Naive thymus-derived CD4-positive, alpha-beta T cell (primary cell): ENCODE results near the gene CADM1. TPM values are rescaled to one million over a fixed set of nuclear protein-coding genes. Genes with fewer than 3 reads are reported as not detected.

Experiments used
- ATAC-seq: fragments of 150-1000 bp; cut with Tn5 transposase; 2 replicates; pipeline ENCODE4 v1.10.0; 2021; ENCODE audit warnings: mild to moderate bottlenecking, moderate library complexity
- CTCF ChIA-PET: fragments of 350-600 bp; sonication (Branson Sonifier 250); formaldehyde crosslinking; loops from one replicate; lab custom pipeline; 2021; ENCODE audit warnings: antibody characterized with exemption; lab: Charles Lee
- POLR2A ChIA-PET: fragments of 350-600 bp; sonication (Branson Sonifier 250); formaldehyde crosslinking; loops from one replicate; lab custom pipeline; 2021; ENCODE audit warnings: antibody characterized with exemption, inconsistent platforms; lab: Charles Lee
- DNase-seq, 9 donors: peaks; one replicate each; pipeline versions ENCODE4 v3.0.0 to v3.0.0-alpha.2; 2020 to 2022; ENCODE audit warnings: mixed read lengths in 1 of 9
- H3K27ac ChIP-seq: one replicate; pipeline ENCODE4 v1.7.0; 2013; ENCODE audit warnings: mild to moderate bottlenecking, low read depth, low read length, moderate library complexity
- H3K27me3 ChIP-seq, 2 donors: one replicate each; pipeline ENCODE4 v1.7.0; 2013; ENCODE audit warnings: low read length in 2 of 2, mild to moderate bottlenecking in 2 of 2, moderate library complexity in 2 of 2; ENCODE audit not compliant: control insufficient read depth in 2 of 2, insufficient read depth in 2 of 2
- H3K36me3 ChIP-seq, 3 experiments: 1 replicate in 2 of 3; 2 replicates in 1 of 3; pipeline ENCODE4 v1.7.0; 2013; ENCODE audit warnings: low read length in 3 of 3, mild to moderate bottlenecking in 3 of 3, moderate library complexity in 1 of 3; ENCODE audit not compliant: insufficient read depth in 3 of 3, control insufficient read depth in 2 of 3
- H3K4me1 ChIP-seq, 2 donors: one replicate each; pipeline ENCODE4 v1.7.0; 2013; ENCODE audit warnings: low read length in 2 of 2, mild to moderate bottlenecking in 2 of 2, moderate library complexity in 1 of 2; ENCODE audit not compliant: control insufficient read depth in 2 of 2, insufficient read depth in 2 of 2
- H3K4me3 ChIP-seq: 2 replicates; pipeline ENCODE4 v1.7.0; 2013; ENCODE audit warnings: mild to moderate bottlenecking, low read length
- H3K9me3 ChIP-seq, 3 experiments: 1 replicate in 2 of 3; 2 replicates in 1 of 3; pipeline ENCODE4 v1.7.0; 2013; ENCODE audit warnings: low read length in 3 of 3; ENCODE audit not compliant: control insufficient read depth in 2 of 3
- H3K27ac Mint-ChIP-seq, 9 donors: one replicate each; pipeline ENCODE4 v1.8.0; 2020 to 2022; ENCODE audit warnings: mixed read lengths in 9 of 9, mild to moderate bottlenecking in 8 of 9, moderate library complexity in 5 of 9, inconsistent platforms in 2 of 9
- H3K27me3 Mint-ChIP-seq, 5 donors: one replicate each; pipeline ENCODE4 v1.8.0; 2021 to 2022; ENCODE audit warnings: mixed read lengths in 5 of 5, mild to moderate bottlenecking in 1 of 5
- H3K36me3 Mint-ChIP-seq, 5 donors: one replicate each; pipeline ENCODE4 v1.8.0; 2020 to 2022; ENCODE audit warnings: mixed read lengths in 5 of 5, mild to moderate bottlenecking in 3 of 5, inconsistent platforms in 1 of 5
- H3K4me1 Mint-ChIP-seq, 7 donors: one replicate each; pipeline ENCODE4 v1.8.0; 2020 to 2022; ENCODE audit warnings: mixed read lengths in 7 of 7, mild to moderate bottlenecking in 3 of 7, inconsistent platforms in 1 of 7
- H3K4me3 Mint-ChIP-seq, 10 donors: one replicate each; pipeline ENCODE4 v1.8.0; 2020 to 2022; ENCODE audit warnings: mild to moderate bottlenecking in 10 of 10, mixed read lengths in 10 of 10, moderate library complexity in 6 of 10, inconsistent platforms in 2 of 10
- H3K9me3 Mint-ChIP-seq, 11 donors: one replicate each; pipeline ENCODE4 v1.8.0; 2020 to 2022; ENCODE audit warnings: mixed read lengths in 11 of 11, mild to moderate bottlenecking in 4 of 11, inconsistent platforms in 1 of 11, moderate library complexity in 1 of 11
- intact Hi-C, 2 donors: fragments of 100-400 bp; cut with micrococcal nuclease; formaldehyde crosslinking; loops; one replicate each; pipeline ENCODE4 v1.15.1; 2023
- polyA plus RNA-seq, 2 donors: library from polyadenylated mRNA; unstranded; fragments of 300-500 nt; fragmentation: Illumina TruSeq; gene quantifications; one replicate each; pipeline ENCODE4 v1.2.3, GENCODE V29; 2021
- total RNA-seq, 6 experiments: library from RNA in 5 of 6; stranded (reverse) in 5 of 6; gene quantifications; 1 replicate in 5 of 6; 2 replicates in 1 of 6; pipeline ENCODE4 v1.2.3 and lab custom pipeline; 2021 to 2026

The CADM1 gene
- total and polyA plus RNA-seq, 7 experiments from 2014 or later: 0.29 to 2.7 (median 0.69) TPM

DNA sequence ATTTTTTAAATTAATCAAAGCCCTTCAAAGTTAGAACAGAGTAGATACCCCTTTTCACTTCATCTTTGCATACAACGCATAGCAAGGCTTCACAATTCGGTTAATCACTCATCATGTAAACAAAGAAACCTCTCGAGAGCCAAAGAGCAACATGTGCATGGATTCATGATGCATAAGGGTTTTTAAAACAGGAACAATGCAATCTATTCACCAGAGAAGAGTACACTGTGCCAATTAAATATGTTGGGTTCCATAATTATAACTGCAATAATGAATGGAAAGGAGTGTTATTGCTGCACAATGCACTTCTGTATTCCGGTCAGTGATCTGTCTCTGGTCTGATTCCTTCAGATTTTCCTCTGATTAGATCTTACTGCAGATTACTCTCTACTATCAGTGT lies 45.3 kb downstream of the CADM1 start:
- ChIA-PET CTCF (no interaction called here), POLR2A (no interaction called here)
- H3K4me3 ChIP-seq: no peak overlapping the region
- H3K36me3 Mint-ChIP-seq: no peaks in the 10 kb centered on the region
- H3K27ac Mint-ChIP-seq: no peak overlapping the region
- ATAC-seq: no peak
- peaks cover 0 to 26% (median 9%) of the 10 kb centered on the region in 5 donors for H3K27me3 Mint-ChIP-seq
- no peaks in the 10 kb centered on the region for H3K27me3 ChIP-seq
- H3K27ac ChIP-seq: no peak overlapping the region
- no peaks in the 10 kb centered on the region for H3K36me3 ChIP-seq
- H3K9me3 Mint-ChIP-seq: peaks cover 0 to 1% (median 0%) of the 10 kb centered on the region in 11 donors
- intact Hi-C loops: no loop called here
- no peak for DNase-seq
- H3K4me3 Mint-ChIP-seq: no peak overlapping the region
- no peaks in the 10 kb centered on the region for H3K9me3 ChIP-seq
- H3K4me1 ChIP-seq: no peaks in the 10 kb centered on the region
- no peaks in the 10 kb centered on the region for H3K4me1 Mint-ChIP-seq

DNA sequence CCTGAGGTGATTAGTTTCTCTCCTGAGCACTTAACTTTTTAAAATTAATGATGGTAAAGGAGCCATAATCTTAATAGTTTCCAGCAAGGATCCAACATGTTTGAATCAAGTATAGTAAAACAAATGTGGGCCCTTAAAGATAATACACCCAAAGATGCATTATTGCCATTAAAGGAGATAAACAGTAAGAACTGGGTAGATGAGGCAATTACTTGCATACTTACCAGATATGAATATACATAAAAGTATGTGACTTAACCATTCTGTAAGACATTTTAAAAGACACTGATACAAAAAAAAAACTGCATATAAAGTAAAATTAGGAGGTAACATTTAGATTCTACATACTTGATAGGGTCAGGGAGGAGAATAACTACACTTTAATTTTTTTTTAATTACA lies 48.2 kb downstream of the CADM1 start:
- POLR2A ChIA-PET: no interaction called here
- intact Hi-C loops: no loop called here
- no peak overlapping the region for H3K4me3 ChIP-seq
- no peaks in the 10 kb centered on the region for H3K27me3 ChIP-seq
- Mint-ChIP-seq H3K4me1 (no peaks in the 10 kb centered on the region), H3K4me3 (no peak overlapping the region), H3K27me3 (peaks cover 0 to 19% (median 10%) of the 10 kb centered on the region in 5 donors), H3K9me3 (peaks cover 0 to 1% (median 0%) of the 10 kb centered on the region in 11 donors), H3K36me3 (no peaks in the 10 kb centered on the region), H3K27ac (no peak overlapping the region)
- CTCF ChIA-PET: no interaction called here
- H3K36me3 ChIP-seq: no peaks in the 10 kb centered on the region
- no peaks in the 10 kb centered on the region for H3K4me1 ChIP-seq
- no peak overlapping the region for H3K27ac ChIP-seq
- H3K9me3 ChIP-seq: no peaks in the 10 kb centered on the region
- no peak for ATAC-seq
- no peak for DNase-seq

DNA sequence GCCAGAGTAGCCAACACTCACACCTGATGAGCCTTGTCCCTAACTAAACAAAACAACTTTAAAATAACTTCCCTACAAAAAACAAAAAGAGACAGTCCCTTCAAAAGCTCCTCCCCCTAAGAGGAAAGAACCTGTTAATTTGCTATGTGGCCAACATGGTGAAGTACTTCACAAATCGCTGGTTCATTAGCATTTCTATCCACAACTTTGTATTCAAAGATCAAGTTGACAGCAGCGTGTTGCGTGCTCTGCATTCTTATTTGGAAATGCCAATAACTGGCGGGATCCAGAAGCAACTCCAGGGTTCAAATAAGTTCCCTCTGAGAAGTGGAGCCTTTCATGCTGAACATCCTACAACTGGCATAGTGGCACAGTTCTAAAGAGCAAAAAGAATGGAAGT lies 48.6 kb downstream of the CADM1 start:
- DNase-seq: no peak
- H3K9me3 Mint-ChIP-seq: peaks cover 0 to 1% (median 0%) of the 10 kb centered on the region in 11 donors
- Histone ChIP-seq H3K27ac (no peak overlapping the region), H3K36me3 (no peaks in the 10 kb centered on the region), H3K9me3 (no peaks in the 10 kb centered on the region), H3K4me3 (no peak overlapping the region), H3K4me1 (no peaks in the 10 kb centered on the region), H3K27me3 (no peaks in the 10 kb centered on the region)
- no peak overlapping the region for H3K27ac Mint-ChIP-seq
- H3K27me3 Mint-ChIP-seq: peaks cover 0 to 19% (median 10%) of the 10 kb centered on the region in 5 donors
- ATAC-seq: no peak
- intact Hi-C loops: no loop called here
- no peaks in the 10 kb centered on the region for H3K36me3 Mint-ChIP-seq
- H3K4me1 Mint-ChIP-seq: no peaks in the 10 kb centered on the region
- ChIA-PET CTCF (no interaction called here), POLR2A (no interaction called here)
- no peak overlapping the region for H3K4me3 Mint-ChIP-seq

DNA sequence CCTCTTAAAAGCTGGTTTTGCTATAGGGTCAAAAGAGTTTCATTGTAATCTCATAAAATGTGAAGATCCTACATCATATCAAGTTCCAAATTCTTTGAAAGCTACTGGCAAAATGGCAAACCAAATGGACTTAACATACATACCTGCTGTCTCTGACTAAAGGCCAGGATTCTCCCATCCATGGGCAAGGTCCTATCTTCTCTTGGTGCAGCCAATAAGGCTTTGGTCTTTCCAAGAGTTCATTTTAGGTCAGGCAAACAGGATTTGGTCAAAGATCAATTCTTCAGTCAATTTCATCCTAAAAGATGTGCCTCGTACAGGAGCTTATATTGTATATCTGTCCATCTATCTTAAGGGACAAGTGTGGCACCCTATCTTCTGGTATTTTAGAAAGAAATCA lies 49.7 kb downstream of the CADM1 start:
- Histone ChIP-seq H3K4me3 (no peak overlapping the region), H3K27ac (no peak overlapping the region), H3K4me1 (no peaks in the 10 kb centered on the region), H3K36me3 (no peaks in the 10 kb centered on the region), H3K9me3 (no peaks in the 10 kb centered on the region), H3K27me3 (no peaks in the 10 kb centered on the region)
- ChIA-PET CTCF (no interaction called here), POLR2A (no interaction called here)
- H3K36me3 Mint-ChIP-seq: no peaks in the 10 kb centered on the region
- ATAC-seq: no peak
- H3K27me3 Mint-ChIP-seq: peaks cover 0 to 17% (median 5%) of the 10 kb centered on the region in 5 donors
- H3K27ac Mint-ChIP-seq: no peak overlapping the region
- H3K4me3 Mint-ChIP-seq: no peak overlapping the region
- no peak for DNase-seq
- H3K4me1 Mint-ChIP-seq: no peaks in the 10 kb centered on the region
- intact Hi-C loops: no loop called here
- peaks cover 0 to 9% (median 1%) of the 10 kb centered on the region in 11 donors for H3K9me3 Mint-ChIP-seq

DNA sequence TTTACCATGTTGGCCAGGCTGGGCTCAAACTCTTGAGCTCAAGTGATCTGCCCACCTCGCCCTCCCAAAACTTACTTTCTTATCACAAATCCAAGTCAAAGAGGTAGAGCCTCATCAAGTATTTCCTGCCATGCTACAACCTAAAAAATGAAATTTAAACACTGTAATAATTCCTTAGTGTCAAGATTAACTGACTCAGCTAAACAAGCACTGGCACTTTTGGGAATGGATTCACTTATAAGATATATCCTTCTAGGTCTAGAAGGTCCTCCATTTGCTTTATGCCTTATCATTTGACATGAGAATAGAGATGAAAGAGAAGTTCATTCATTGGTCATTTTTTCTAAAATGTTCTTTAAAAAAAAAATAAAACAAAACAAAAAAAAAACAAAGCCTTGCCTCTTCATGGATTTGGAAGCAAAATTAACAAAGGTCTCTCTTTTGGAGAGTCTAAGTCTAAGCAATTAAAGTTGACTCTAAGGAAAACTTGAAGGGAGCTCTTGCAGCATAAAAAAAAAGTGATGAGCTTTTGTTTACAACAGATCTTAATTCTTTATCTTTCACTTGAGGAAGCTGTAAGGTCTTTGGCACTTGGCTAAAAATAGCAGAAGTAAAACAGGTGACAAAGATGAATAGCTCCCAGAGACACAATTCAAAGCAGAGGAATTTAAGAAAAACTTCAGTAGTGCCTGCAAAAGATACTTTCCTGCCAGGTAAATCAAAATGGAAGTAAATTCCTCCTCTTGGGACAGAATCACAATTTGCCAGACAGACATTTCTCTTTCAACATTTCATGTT lies 50.3 kb downstream of the CADM1 start:
- no peak for ATAC-seq
- H3K4me3 Mint-ChIP-seq: no peak overlapping the region
- no peak overlapping the region for H3K27ac Mint-ChIP-seq
- H3K36me3 ChIP-seq: no peaks in the 10 kb centered on the region
- intact Hi-C loops: no loop called here
- peaks cover 0 to 15% (median 6%) of the 10 kb centered on the region in 11 donors for H3K9me3 Mint-ChIP-seq
- no peaks in the 10 kb centered on the region for H3K27me3 ChIP-seq
- no peaks in the 10 kb centered on the region for H3K36me3 Mint-ChIP-seq
- H3K27ac ChIP-seq: no peak overlapping the region
- H3K4me3 ChIP-seq: no peak overlapping the region
- H3K9me3 ChIP-seq: no peaks in the 10 kb centered on the region
- ChIA-PET CTCF (no interaction called here), POLR2A (no interaction called here)
- no peak for DNase-seq
- H3K4me1 Mint-ChIP-seq: no peaks in the 10 kb centered on the region
- no peaks in the 10 kb centered on the region for H3K4me1 ChIP-seq
- H3K27me3 Mint-ChIP-seq: peaks cover 0 to 13% (median 5%) of the 10 kb centered on the region in 5 donors

DNA sequence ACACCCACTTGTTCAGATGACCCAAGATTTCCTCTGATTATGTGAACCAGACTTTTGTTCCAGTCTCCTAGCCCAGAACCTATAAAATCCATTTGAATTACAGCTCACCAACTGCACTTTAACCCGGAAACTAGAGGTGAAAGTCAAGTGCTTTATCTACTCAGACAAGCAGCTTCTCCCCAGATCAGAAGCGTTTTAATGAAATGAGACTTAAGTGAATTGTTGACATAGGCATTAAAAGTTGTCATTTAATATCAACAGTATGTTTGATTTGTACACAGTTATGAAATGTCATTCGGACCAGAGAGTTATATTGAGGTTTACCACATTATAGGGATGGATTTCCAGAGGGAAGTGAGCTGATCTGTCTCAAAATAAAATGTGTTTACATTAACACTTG lies 52.0 kb downstream of the CADM1 start:
- H3K27ac Mint-ChIP-seq: no peak overlapping the region
- intact Hi-C loops: no loop called here
- H3K27me3 Mint-ChIP-seq: peaks cover 0 to 10% (median 5%) of the 10 kb centered on the region in 5 donors
- ChIA-PET POLR2A (no interaction called here), CTCF (no interaction called here)
- ATAC-seq (no peak), DNase-seq (no peak)
- Histone ChIP-seq H3K27ac (no peak overlapping the region), H3K4me3 (no peak overlapping the region), H3K9me3 (peaks cover 0 to 10% (median 10%) of the 10 kb centered on the region in 3 experiments), H3K36me3 (no peaks in the 10 kb centered on the region), H3K27me3 (no peaks in the 10 kb centered on the region), H3K4me1 (no peaks in the 10 kb centered on the region)
- H3K36me3 Mint-ChIP-seq: peaks cover 0 to 8% (median 0%) of the 10 kb centered on the region in 5 donors
- H3K4me1 Mint-ChIP-seq: no peaks in the 10 kb centered on the region
- peaks cover 5 to 25% (median 13%) of the 10 kb centered on the region in 11 donors for H3K9me3 Mint-ChIP-seq
- no peak overlapping the region for H3K4me3 Mint-ChIP-seq

DNA sequence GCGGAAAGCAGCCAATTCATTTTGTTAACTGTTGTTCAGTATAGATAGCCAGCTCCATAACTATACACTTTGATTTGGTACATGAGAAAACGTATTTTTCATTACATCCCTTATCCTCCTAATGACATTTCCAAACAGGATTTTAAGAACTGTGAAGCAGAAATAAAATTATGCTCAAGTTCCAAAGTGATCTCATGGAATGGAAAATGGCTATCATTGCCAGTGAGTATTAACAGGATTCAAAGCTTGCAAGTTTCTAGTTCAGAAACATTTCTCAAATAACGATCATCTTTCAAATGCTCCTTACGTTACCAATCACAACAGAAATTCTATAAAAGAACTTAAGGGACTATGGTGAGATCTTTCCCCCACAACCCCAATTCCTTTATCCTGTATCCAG lies 53.7 kb downstream of the CADM1 start:
- Mint-ChIP-seq H3K4me1 (no peaks in the 10 kb centered on the region), H3K36me3 (peaks cover 0 to 8% (median 0%) of the 10 kb centered on the region in 5 donors), H3K4me3 (no peak overlapping the region), H3K27me3 (peaks cover 0 to 6% (median 4%) of the 10 kb centered on the region in 5 donors), H3K9me3 (peaks cover 5 to 40% (median 17%) of the 10 kb centered on the region in 11 donors), H3K27ac (no peak overlapping the region)
- peaks cover 0 to 14% (median 12%) of the 10 kb centered on the region in 3 experiments for H3K9me3 ChIP-seq
- ATAC-seq: no peak
- H3K27ac ChIP-seq: no peak overlapping the region
- no peaks in the 10 kb centered on the region for H3K4me1 ChIP-seq
- no peaks in the 10 kb centered on the region for H3K27me3 ChIP-seq
- no peaks in the 10 kb centered on the region for H3K36me3 ChIP-seq
- ChIA-PET POLR2A (no interaction called here), CTCF (no interaction called here)
- intact Hi-C loops: no loop called here
- no peak for DNase-seq
- no peak overlapping the region for H3K4me3 ChIP-seq
